Left lobe of liver (tissue), 2 donors: ENCODE data around the gene SULT1C4. TPM values are rescaled to one million over a fixed set of nuclear protein-coding genes. Genes with fewer than 3 reads are reported as not detected.

Source experiments
- ATAC-seq: fragments of 200-7000 bp; cut with Tn5 transposase; one replicate; pipeline ENCODE4 v1.9.1; 2020; ENCODE audit warnings: mild to moderate bottlenecking, moderate library complexity
- DNase-seq: peaks from one replicate; pipeline ENCODE4 v3.0.0-alpha.2; 2020; ENCODE audit warnings: low spot score
- total RNA-seq: library from RNA; stranded (reverse); gene quantifications from one replicate; pipeline ENCODE4 v1.2.1, GENCODE V29; 2021
- donor health status: DM: no; HTN: no; CAD: no; lungs with moderate emphysema.
- donor health status: DM: no; HTN: yes; CAD: no.

The SULT1C4 gene
- total RNA-seq, 1 donor from 2014 or later, result 1.7 TPM

GRCh38 chr2:108369153-108369552 lies 8.6 kb upstream of the SULT1C4 start:
- ATAC-seq (no peak), DNase-seq (no peak)

GRCh38 chr2:108370080-108370479 lies 7.7 kb upstream of the SULT1C4 start:
- DNase-seq (no peak), ATAC-seq (no peak)

GRCh38 chr2:108376774-108377173 lies 980 bp upstream of the SULT1C4 start:
- no peak for ATAC-seq
- DNase-seq, result no peak

- DNase-seq (no peak), ATAC-seq (no peak)
Observed at GRCh38 chr2:108377401-108377800, 353 bp upstream of the SULT1C4 start.

- ATAC-seq (no peak), DNase-seq (no peak)
Observed at GRCh38 chr2:108378851-108379250, 1.1 kb downstream of the SULT1C4 start.

- ATAC-seq (no peak), DNase-seq (no peak)
Observed at GRCh38 chr2:108382196-108382595, 4.4 kb downstream of the SULT1C4 start.

GRCh38 chr2:108383146-108383830 lies 5.5 kb downstream of the SULT1C4 start:
- DNase-seq (no peak), ATAC-seq (no peak)

GRCh38 chr2:108384662-108385393 lies 7.1 kb downstream of the SULT1C4 start:
- DNase-seq, result no peak
- peak; percentile 61 for ATAC-seq

- DNase-seq (no peak), ATAC-seq (peak; percentile 85)
Observed at GRCh38 chr2:108385411-108386071, 7.8 kb downstream of the SULT1C4 start.

GRCh38 chr2:108388045-108388444 lies 10.3 kb downstream of the SULT1C4 start:
- ATAC-seq (no peak), DNase-seq (no peak)

- no peak for DNase-seq
- ATAC-seq, result no peak
Observed at GRCh38 chr2:108390340-108390739, 12.6 kb downstream of the SULT1C4 start.

GRCh38 chr2:108392029-108392428 lies 14.3 kb downstream of the SULT1C4 start:
- no peak for DNase-seq
- no peak for ATAC-seq

GRCh38 chr2:108393197-108393596 lies 15.4 kb downstream of the SULT1C4 start:
- no peak for ATAC-seq

GRCh38 chr2:108395155-108395554 lies 17.4 kb downstream of the SULT1C4 start:
- DNase-seq (no peak), ATAC-seq (no peak)

More at GRCh38 chr2:108393197-108393596, 15.4 kb downstream of the SULT1C4 start:
- no peak for DNase-seq

GRCh38 chr2:108396845-108397244 lies 19.1 kb downstream of the SULT1C4 start:
- ATAC-seq, result no peak
- DNase-seq, result no peak

- ATAC-seq (no peak), DNase-seq (no peak)
Observed at GRCh38 chr2:108399479-108399878, 21.7 kb downstream of the SULT1C4 start.

GRCh38 chr2:108401800-108402199 lies 24.0 kb downstream of the SULT1C4 start:
- ATAC-seq, result no peak
- DNase-seq, result no peak

GRCh38 chr2:108403494-108403893 lies 25.7 kb downstream of the SULT1C4 start:
- DNase-seq (no peak), ATAC-seq (no peak)

GRCh38 chr2:108404784-108405397 lies 27.1 kb downstream of the SULT1C4 start:
- DNase-seq, result no peak
- no peak for ATAC-seq

- ATAC-seq, result no peak
- no peak for DNase-seq
Observed at GRCh38 chr2:108407864-108408729, 30.3 kb downstream of the SULT1C4 start.

- no peak for ATAC-seq
- DNase-seq, result no peak
Observed at GRCh38 chr2:108409768-108410167, 32.0 kb downstream of the SULT1C4 start.
